CD4-positive, CD25-positive, alpha-beta regulatory T cell (primary cell): Measurements from ENCODE around the gene SLC12A2. TPM values are rescaled to one million over a fixed set of nuclear protein-coding genes. Genes with fewer than 3 reads are reported as not detected.

Experiments used
- ATAC-seq, 2 donors: fragments of 150-1000 bp; cut with Tn5 transposase; one replicate each; pipeline ENCODE4 v1.10.0; 2021; ENCODE audit warnings: low read depth in 2 of 2, moderate number of reproducible peaks in 2 of 2, moderate library complexity in 1 of 2
- DNase-seq, 3 donors: peaks; one replicate each; pipeline versions ENCODE4 v3.0.0 to v3.0.0-alpha.2; 2012 to 2022; ENCODE audit warnings: mixed read lengths in 1 of 3
- H3K27ac ChIP-seq: one replicate; pipeline ENCODE4 v1.7.0; 2013; ENCODE audit warnings: mild to moderate bottlenecking, low read length; ENCODE audit not compliant: insufficient read depth, poor library complexity, severe bottlenecking
- H3K27me3 ChIP-seq: one replicate; pipeline ENCODE4 v1.7.0; 2013; ENCODE audit warnings: low read length; ENCODE audit not compliant: control insufficient read depth, insufficient read depth
- H3K36me3 ChIP-seq: one replicate; pipeline ENCODE4 v1.7.0; 2013; ENCODE audit warnings: mild to moderate bottlenecking, low read length, moderate library complexity; ENCODE audit not compliant: control insufficient read depth, insufficient read depth
- H3K4me1 ChIP-seq: 2 replicates; pipeline ENCODE4 v1.7.0; 2013; ENCODE audit warnings: mild to moderate bottlenecking, low read length; ENCODE audit not compliant: insufficient read depth, control insufficient read depth, poor library complexity, severe bottlenecking
- H3K4me3 ChIP-seq: one replicate; pipeline ENCODE4 v1.7.0; 2013; ENCODE audit warnings: low read depth, mild to moderate bottlenecking, low read length, moderate library complexity
- H3K9me3 ChIP-seq, 2 experiments: 1 replicate in 1 of 2; 2 replicates in 1 of 2; pipeline ENCODE4 v1.7.0; 2013; ENCODE audit warnings: low read length in 2 of 2, mild to moderate bottlenecking in 1 of 2, moderate library complexity in 1 of 2; ENCODE audit not compliant: control insufficient read depth in 2 of 2
- H3K27ac Mint-ChIP-seq, 3 donors: one replicate each; pipeline ENCODE4 v1.8.0; 2020 to 2022; ENCODE audit warnings: mild to moderate bottlenecking in 3 of 3, mixed read lengths in 3 of 3, moderate library complexity in 2 of 3
- H3K27me3 Mint-ChIP-seq: one replicate; pipeline ENCODE4 v1.8.0; 2022; ENCODE audit warnings: mild to moderate bottlenecking, mixed read lengths
- H3K36me3 Mint-ChIP-seq: one replicate; pipeline ENCODE4 v1.8.0; 2020; ENCODE audit warnings: mixed read lengths
- H3K4me1 Mint-ChIP-seq, 4 donors: one replicate each; pipeline ENCODE4 v1.8.0; 2020 to 2022; ENCODE audit warnings: mixed read lengths in 4 of 4, mild to moderate bottlenecking in 1 of 4
- H3K4me3 Mint-ChIP-seq, 4 donors: one replicate each; pipeline ENCODE4 v1.8.0; 2020 to 2022; ENCODE audit warnings: mild to moderate bottlenecking in 4 of 4, mixed read lengths in 4 of 4, moderate library complexity in 3 of 4
- H3K9me3 Mint-ChIP-seq, 7 donors: one replicate each; pipeline ENCODE4 v1.8.0; 2020 to 2022; ENCODE audit warnings: mixed read lengths in 7 of 7, mild to moderate bottlenecking in 3 of 7, moderate library complexity in 2 of 7
- polyA plus RNA-seq, 4 donors: library from polyadenylated mRNA; unstranded; fragments of 300-500 nt; fragmentation: Illumina TruSeq; gene quantifications; one replicate each; pipeline ENCODE4 v1.2.3, GENCODE V29; 2021
- total RNA-seq: library from RNA; stranded (reverse); gene quantifications from one replicate; pipeline ENCODE4 v1.2.3, GENCODE V29; 2022

The SLC12A2 gene
- total and polyA plus RNA-seq, 5 donors from 2014 or later = 3.3 to 16.8 (median 5.7) TPM

DNA sequence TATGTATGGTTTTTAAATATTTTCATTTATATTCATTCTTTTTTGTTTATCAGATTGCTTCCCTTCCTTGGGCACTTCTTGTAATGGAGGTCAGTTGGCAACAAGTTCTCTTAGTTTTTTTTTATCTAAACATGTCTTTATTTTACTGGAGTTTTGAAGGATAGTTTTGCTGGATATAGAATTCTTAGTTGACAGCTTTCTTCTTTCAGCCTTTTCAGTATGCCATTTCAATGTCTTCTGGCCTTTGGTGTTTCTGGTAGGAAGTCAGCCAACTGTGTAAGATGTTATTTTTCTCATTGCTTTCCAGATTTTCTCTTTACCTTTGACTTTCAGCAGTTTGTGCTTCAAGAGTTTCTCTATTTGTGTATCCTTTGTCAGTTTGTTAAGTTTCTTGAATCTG lies 14.2 kb downstream of the SLC12A2 start:
- Mint-ChIP-seq H3K9me3 (peaks cover 4 to 23% (median 12%) of the 10 kb centered on the region in 7 donors), H3K4me1 (peaks cover 9 to 17% (median 12%) of the 10 kb centered on the region in 4 donors), H3K4me3 (no peak overlapping the region), H3K27me3 (no peaks in the 10 kb centered on the region), H3K27ac (no peak overlapping the region), H3K36me3 (peaks cover 22% of the 10 kb centered on the region)
- H3K4me1 ChIP-seq = no peaks in the 10 kb centered on the region
- DNase-seq (no peak), ATAC-seq (no peak)
- peaks cover 7% of the 10 kb centered on the region for H3K36me3 ChIP-seq
- no peak overlapping the region for H3K4me3 ChIP-seq
- H3K9me3 ChIP-seq = peaks cover 26 to 28% of the 10 kb centered on the region in 2 experiments
- H3K27me3 ChIP-seq = no peaks in the 10 kb centered on the region
- H3K27ac ChIP-seq = no peak overlapping the region

DNA sequence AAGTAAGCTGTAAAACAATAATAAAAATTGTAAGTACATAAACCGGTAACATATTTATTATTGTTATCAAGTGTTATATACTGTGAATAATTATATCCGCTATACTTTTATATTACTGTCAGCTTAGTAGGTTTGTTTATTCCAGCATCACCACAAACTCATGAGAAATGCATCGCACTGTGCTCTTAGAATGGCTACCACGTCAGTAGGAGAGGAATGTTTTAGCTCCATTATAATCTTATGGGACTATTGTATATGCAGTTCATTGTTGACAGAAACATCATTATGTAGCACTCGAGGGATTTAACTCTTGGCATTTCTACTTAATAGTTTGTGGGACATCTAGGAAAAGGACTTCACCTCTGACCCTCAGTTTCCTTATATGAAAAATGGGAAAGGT lies 16.4 kb downstream of the SLC12A2 start:
- Mint-ChIP-seq H3K4me1 (peaks cover 0 to 10% (median 4%) of the 10 kb centered on the region in 4 donors), H3K36me3 (peaks cover 14% of the 10 kb centered on the region), H3K27ac (no peak overlapping the region), H3K27me3 (no peaks in the 10 kb centered on the region), H3K9me3 (peaks cover 2 to 21% (median 8%) of the 10 kb centered on the region in 7 donors), H3K4me3 (no peak overlapping the region)
- Histone ChIP-seq H3K27me3 (no peaks in the 10 kb centered on the region), H3K4me1 (no peaks in the 10 kb centered on the region), H3K4me3 (no peak overlapping the region), H3K36me3 (peaks cover 7% of the 10 kb centered on the region), H3K9me3 (peaks cover 26 to 28% of the 10 kb centered on the region in 2 experiments), H3K27ac (no peak overlapping the region)
- ATAC-seq (no peak), DNase-seq (no peak)

DNA sequence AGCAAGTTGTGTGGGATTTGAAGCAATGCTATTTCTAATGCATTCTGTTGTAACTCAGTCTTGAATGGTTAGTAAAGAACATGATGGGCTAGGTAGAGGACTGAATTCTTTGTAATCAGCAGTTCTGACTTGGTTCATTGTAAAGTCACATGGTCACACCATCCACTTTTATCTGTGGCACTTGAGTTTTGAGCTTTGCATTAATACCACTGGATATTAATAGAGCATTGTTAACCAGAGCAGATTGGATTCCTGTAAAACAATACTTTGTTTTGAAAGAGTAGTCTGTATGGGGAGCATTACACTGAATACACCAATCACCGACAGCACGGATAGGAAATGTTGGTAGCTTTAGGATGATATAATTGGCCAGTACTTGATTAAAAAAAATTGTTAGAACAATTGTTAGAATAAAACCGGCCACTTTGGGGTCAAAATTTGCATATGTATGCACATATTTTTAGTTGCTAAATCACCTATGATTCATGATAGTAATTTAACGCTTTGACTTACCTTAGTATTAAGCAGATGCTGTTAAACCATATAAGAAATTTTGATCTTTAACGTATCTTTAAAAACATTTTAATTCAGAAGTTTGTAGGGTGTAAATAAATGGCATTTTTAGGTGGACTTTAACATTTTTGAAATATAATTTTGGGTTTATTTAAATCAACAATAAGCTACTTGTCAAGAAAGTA lies 17.4 kb downstream of the SLC12A2 start:
- Histone ChIP-seq H3K9me3 (peaks cover 24 to 26% of the 10 kb centered on the region in 2 experiments), H3K4me3 (no peak overlapping the region), H3K27me3 (no peaks in the 10 kb centered on the region), H3K4me1 (no peaks in the 10 kb centered on the region), H3K27ac (no peak overlapping the region), H3K36me3 (peaks cover 4% of the 10 kb centered on the region)
- Mint-ChIP-seq H3K27me3 (no peaks in the 10 kb centered on the region), H3K9me3 (peaks cover 2 to 20% (median 8%) of the 10 kb centered on the region in 7 donors), H3K36me3 (peaks cover 13% of the 10 kb centered on the region), H3K4me3 (no peak overlapping the region), H3K27ac (no peak overlapping the region), H3K4me1 (peaks cover 0 to 16% (median 7%) of the 10 kb centered on the region in 4 donors)
- ATAC-seq (no peak), DNase-seq (no peak)

DNA sequence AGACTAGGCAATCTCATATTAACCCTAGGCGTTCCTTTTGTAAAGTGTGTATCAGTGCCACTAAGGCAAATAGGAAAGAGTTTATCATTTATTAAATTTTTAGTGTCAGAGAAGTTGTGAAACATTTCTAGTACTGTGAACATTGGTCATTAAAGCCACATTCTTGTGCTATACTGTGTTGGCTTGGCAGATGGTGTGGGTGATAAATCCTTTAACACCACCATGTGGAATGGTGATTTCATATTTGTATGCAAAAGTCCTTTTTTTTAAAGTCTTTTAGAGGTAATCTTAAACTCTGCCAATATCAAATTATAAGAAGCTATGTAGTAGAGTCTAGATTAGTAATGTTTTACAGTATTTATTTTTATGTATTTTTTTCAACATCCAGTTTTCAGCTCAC lies 18.1 kb downstream of the SLC12A2 start:
- Mint-ChIP-seq H3K9me3 (peaks cover 0 to 15% (median 8%) of the 10 kb centered on the region in 7 donors), H3K4me1 (peaks cover 0 to 16% (median 7%) of the 10 kb centered on the region in 4 donors), H3K4me3 (no peak overlapping the region), H3K27ac (no peak overlapping the region), H3K36me3 (peaks cover 11% of the 10 kb centered on the region), H3K27me3 (no peaks in the 10 kb centered on the region)
- DNase-seq (no peak), ATAC-seq (no peak)
- Histone ChIP-seq H3K36me3 (peaks cover 4% of the 10 kb centered on the region), H3K27ac (no peak overlapping the region), H3K9me3 (peaks cover 21 to 24% of the 10 kb centered on the region in 2 experiments), H3K4me1 (no peaks in the 10 kb centered on the region), H3K27me3 (no peaks in the 10 kb centered on the region), H3K4me3 (no peak overlapping the region)

DNA sequence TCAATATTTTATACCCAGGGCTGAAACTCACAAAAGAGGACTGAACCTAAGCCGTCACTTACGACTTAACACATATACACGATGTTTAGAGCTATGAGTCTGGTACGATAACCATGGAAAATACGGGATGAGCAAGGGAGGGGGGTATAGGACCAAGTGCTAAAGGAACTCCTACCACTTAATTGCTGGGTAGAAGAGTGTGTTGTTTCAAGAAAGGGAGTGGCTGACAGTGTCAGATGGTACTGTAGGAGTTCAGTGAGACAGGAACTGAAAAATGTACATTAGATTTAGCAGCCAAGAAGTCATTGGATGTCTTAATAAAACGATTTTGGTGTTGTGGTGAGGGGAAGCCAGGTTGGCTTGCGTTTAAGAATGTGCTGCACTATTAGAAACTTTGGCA lies 21.6 kb downstream of the SLC12A2 start:
- no peaks in the 10 kb centered on the region for H3K9me3 Mint-ChIP-seq
- H3K27ac ChIP-seq = no peak overlapping the region
- no peak overlapping the region for H3K27ac Mint-ChIP-seq
- H3K36me3 Mint-ChIP-seq = peaks cover 5% of the 10 kb centered on the region
- no peaks in the 10 kb centered on the region for H3K9me3 ChIP-seq
- no peaks in the 10 kb centered on the region for H3K36me3 ChIP-seq
- H3K27me3 Mint-ChIP-seq = no peaks in the 10 kb centered on the region
- H3K4me1 Mint-ChIP-seq = peaks cover 0 to 19% (median 11%) of the 10 kb centered on the region in 4 donors
- no peak overlapping the region for H3K4me3 ChIP-seq
- no peak overlapping the region for H3K4me3 Mint-ChIP-seq
- DNase-seq = no peak
- no peaks in the 10 kb centered on the region for H3K4me1 ChIP-seq
- no peaks in the 10 kb centered on the region for H3K27me3 ChIP-seq
- ATAC-seq = no peak

DNA sequence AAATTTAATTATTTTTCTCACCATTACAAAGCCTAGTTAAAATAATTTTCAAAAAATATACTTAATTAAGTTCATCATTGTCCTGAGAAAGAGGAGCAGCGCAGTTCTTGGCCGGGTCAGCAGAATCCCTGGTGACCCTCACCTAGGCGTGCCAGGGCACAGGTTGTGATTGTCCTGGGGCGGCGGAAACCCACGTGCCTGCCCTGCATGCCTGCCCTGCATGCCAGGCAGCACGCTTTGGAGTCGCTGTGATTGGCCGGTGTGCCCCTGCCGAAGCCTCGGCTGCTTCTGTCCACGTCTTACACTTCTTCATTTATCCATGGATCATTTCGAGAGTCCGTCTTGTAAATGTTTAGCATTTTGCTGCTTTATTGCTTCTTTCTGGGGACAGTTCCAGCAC lies 25.6 kb downstream of the SLC12A2 start:
- ATAC-seq = no peak
- Mint-ChIP-seq H3K36me3 (peaks cover 18% of the 10 kb centered on the region), H3K27ac (no peak overlapping the region), H3K27me3 (no peaks in the 10 kb centered on the region), H3K4me3 (no peak overlapping the region), H3K9me3 (no peaks in the 10 kb centered on the region), H3K4me1 (peaks cover 6 to 18% (median 12%) of the 10 kb centered on the region in 4 donors)
- Histone ChIP-seq H3K27me3 (no peaks in the 10 kb centered on the region), H3K9me3 (no peaks in the 10 kb centered on the region), H3K27ac (no peak overlapping the region), H3K4me3 (no peak overlapping the region), H3K36me3 (peaks cover 5% of the 10 kb centered on the region), H3K4me1 (no peaks in the 10 kb centered on the region)
- DNase-seq = no peak

DNA sequence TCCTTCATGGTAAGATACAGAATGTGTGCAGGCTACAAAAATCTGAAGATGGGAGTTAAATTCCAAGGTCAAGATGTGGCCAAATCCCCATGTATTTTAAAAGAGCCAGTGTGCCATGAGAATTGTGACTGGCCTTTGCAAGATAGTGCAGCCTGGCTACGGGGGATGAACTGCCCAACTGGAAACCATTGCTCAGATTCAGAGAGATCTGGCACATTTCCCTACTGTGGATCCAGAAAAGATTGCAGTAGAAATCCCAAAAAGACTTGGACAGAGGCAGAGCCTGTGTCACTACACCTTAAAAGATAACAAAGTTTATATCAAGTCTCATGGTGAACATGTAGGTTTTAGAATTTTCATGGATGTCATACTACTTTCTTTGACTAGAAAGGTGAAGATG lies 26.2 kb downstream of the SLC12A2 start:
- ATAC-seq (no peak), DNase-seq (no peak)
- Histone ChIP-seq H3K4me3 (no peak overlapping the region), H3K9me3 (no peaks in the 10 kb centered on the region), H3K36me3 (peaks cover 11% of the 10 kb centered on the region), H3K27ac (no peak overlapping the region), H3K4me1 (no peaks in the 10 kb centered on the region), H3K27me3 (no peaks in the 10 kb centered on the region)
- H3K27ac Mint-ChIP-seq = no peak overlapping the region
- no peaks in the 10 kb centered on the region for H3K9me3 Mint-ChIP-seq
- H3K4me1 Mint-ChIP-seq = peaks cover 6 to 18% (median 12%) of the 10 kb centered on the region in 4 donors
- H3K36me3 Mint-ChIP-seq = peaks cover 18% of the 10 kb centered on the region
- no peak overlapping the region for H3K4me3 Mint-ChIP-seq
- no peaks in the 10 kb centered on the region for H3K27me3 Mint-ChIP-seq
